ENCODE measurements around the gene CERT1. TPM values are rescaled to one million over a fixed set of nuclear protein-coding genes. Genes with fewer than 3 reads are reported as not detected.

The CERT1 gene
- total and polyA plus RNA-seq, 7 donors = 14.1 to 63.3 (median 46.6) TPM

DNA sequence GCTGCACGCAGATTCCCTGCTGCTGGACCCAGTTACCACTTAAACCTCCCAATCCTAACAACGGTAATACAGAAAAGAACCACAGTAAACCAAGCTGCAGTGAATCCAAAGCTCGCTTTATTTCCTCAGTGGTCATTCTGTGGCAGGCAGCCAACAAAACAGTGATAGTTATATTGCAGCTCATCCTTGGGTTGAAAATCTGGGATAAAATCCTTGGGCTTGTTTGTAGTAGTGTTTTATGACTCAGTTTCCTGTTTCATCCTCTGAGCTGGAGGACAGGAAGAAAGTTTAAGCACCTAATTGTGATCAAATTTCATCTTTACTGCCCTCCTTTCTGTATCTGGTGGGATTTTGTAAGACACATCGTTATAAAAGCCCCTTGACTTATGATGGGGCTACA lies 143.0 kb downstream of the CERT1 start:
- intact Hi-C loops (cut with DNase I) = no loop called here
- TF ChIP-seq, protein P1, sequence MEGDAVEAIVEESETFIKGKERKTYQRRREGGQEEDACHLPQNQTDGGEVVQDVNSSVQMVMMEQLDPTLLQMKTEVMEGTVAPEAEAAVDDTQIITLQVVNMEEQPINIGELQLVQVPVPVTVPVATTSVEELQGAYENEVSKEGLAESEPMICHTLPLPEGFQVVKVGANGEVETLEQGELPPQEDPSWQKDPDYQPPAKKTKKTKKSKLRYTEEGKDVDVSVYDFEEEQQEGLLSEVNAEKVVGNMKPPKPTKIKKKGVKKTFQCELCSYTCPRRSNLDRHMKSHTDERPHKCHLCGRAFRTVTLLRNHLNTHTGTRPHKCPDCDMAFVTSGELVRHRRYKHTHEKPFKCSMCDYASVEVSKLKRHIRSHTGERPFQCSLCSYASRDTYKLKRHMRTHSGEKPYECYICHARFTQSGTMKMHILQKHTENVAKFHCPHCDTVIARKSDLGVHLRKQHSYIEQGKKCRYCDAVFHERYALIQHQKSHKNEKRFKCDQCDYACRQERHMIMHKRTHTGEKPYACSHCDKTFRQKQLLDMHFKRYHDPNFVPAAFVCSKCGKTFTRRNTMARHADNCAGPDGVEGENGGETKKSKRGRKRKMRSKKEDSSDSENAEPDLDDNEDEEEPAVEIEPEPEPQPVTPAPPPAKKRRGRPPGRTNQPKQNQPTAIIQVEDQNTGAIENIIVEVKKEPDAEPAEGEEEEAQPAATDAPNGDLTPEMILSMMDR (IDR thresholded peaks at IDR 0.05) = no peak
- Histone ChIP-seq H3K4me3 (no peak overlapping the region), H3K36me3 (ENCODE audit: insufficient read depth in 1 of 2, low read depth in 1 of 2) (peaks cover 0 to 23% of the 10 kb centered on the region in 2 donors), H3K27me3 (ENCODE audit: insufficient read depth in 3 of 3, low read length in 2 of 3) (no peaks in the 10 kb centered on the region), H3K27ac (no peak overlapping the region), H3K9me3 (no peaks in the 10 kb centered on the region), H3K4me1 (no peaks in the 10 kb centered on the region)
- DNase-seq (no peak), ATAC-seq (no peak)
- 61 to 70% (median 68%) methylated on average over 4 of the region's 4 CpGs for WGBS, 3 donors

GRCh38 chr5:75367401-75367800 lies 144.0 kb downstream of the CERT1 start:
- peaks cover 0 to 14% of the 10 kb centered on the region in 2 donors for H3K36me3 ChIP-seq (ENCODE audit: insufficient read depth in 1 of 2, low read depth in 1 of 2)
- no peak overlapping the region for H3K27ac ChIP-seq
- no peak for DNase-seq
- H3K27me3 ChIP-seq (ENCODE audit: insufficient read depth in 3 of 3, low read length in 2 of 3) = no peaks in the 10 kb centered on the region
- no peaks in the 10 kb centered on the region for H3K4me1 ChIP-seq
- H3K4me3 ChIP-seq = no peak overlapping the region
- H3K9me3 ChIP-seq = no peaks in the 10 kb centered on the region
- intact Hi-C loops (cut with DNase I) = no loop called here
- TF ChIP-seq, protein P1 (IDR thresholded peaks at IDR 0.05) = no peak
- no peak for ATAC-seq

DNA sequence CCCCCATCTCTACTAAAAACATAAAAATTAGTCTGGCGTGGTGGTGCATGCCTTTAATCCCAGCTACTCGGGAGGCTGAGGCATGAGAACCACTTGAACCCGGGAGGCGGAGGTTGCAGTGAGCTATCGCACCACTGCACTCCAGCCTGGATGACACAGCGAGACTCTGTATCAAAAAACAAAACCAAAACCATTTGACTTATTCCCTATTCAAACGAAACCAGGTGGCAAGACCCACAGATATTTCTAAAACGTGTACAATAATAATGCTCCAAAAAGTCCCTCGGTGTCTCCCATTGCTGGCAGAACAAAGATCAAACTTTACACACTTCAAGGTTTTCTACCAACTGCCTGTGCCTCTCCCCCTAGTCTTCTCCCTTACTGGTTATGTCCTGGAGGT lies 144.6 kb downstream of the CERT1 start:
- WGBS, 3 donors = 87 to 89% (median 88%) methylated on average over 9 of the region's 9 CpGs
- Histone ChIP-seq H3K27me3 (ENCODE audit: insufficient read depth in 3 of 3, low read length in 2 of 3) (no peaks in the 10 kb centered on the region), H3K4me1 (no peaks in the 10 kb centered on the region), H3K36me3 (ENCODE audit: insufficient read depth in 1 of 2, low read depth in 1 of 2) (peaks cover 0 to 12% of the 10 kb centered on the region in 2 donors), H3K4me3 (no peak overlapping the region), H3K27ac (no peak overlapping the region), H3K9me3 (no peaks in the 10 kb centered on the region)
- TF ChIP-seq, protein P1 (IDR thresholded peaks at IDR 0.05) = no peak
- ATAC-seq = no peak
- DNase-seq = no peak
- intact Hi-C loops (cut with DNase I) = no loop called here

- Histone ChIP-seq H3K4me3 (no peak overlapping the region), H3K9me3 (no peaks in the 10 kb centered on the region), H3K27me3 (ENCODE audit: insufficient read depth in 3 of 3, low read length in 2 of 3) (no peaks in the 10 kb centered on the region), H3K4me1 (no peaks in the 10 kb centered on the region), H3K36me3 (ENCODE audit: insufficient read depth in 1 of 2, low read depth in 1 of 2) (peaks cover 0 to 14% of the 10 kb centered on the region in 2 donors), H3K27ac (no peak overlapping the region)
- WGBS, 3 donors = 41 to 48% (median 46%) methylated on average over 1 of the region's 1 CpG
- intact Hi-C loops (cut with DNase I) = no loop called here
- ATAC-seq (no peak), DNase-seq (no peak)
- TF ChIP-seq, protein P1 (IDR thresholded peaks at IDR 0.05) = no peak
These were observed 145.7 kb downstream of the CERT1 start for GRCh38 chr5:75365740-75366139.

- no peak overlapping the region for H3K4me3 ChIP-seq
- H3K9me3 ChIP-seq = no peaks in the 10 kb centered on the region
- no peaks in the 10 kb centered on the region for H3K4me1 ChIP-seq
- DNase-seq (no peak), ATAC-seq (no peak)
- TF ChIP-seq, protein P1 (IDR thresholded peaks at IDR 0.05) = no peak
- WGBS, 3 donors = 80 to 85% (median 85%) methylated on average over 7 of the region's 7 CpGs
- intact Hi-C loops (cut with DNase I) = no loop called here
- no peak overlapping the region for H3K27ac ChIP-seq
- peaks cover 8 to 25% of the 10 kb centered on the region in 2 donors for H3K36me3 ChIP-seq (ENCODE audit: insufficient read depth in 1 of 2, low read depth in 1 of 2)
- no peaks in the 10 kb centered on the region for H3K27me3 ChIP-seq (ENCODE audit: insufficient read depth in 3 of 3, low read length in 2 of 3)
These were observed 146.7 kb downstream of the CERT1 start for GRCh38 chr5:75364571-75365280.
